Measurements from ENCODE around the gene ELMO1.

Gene ELMO1

DNA sequence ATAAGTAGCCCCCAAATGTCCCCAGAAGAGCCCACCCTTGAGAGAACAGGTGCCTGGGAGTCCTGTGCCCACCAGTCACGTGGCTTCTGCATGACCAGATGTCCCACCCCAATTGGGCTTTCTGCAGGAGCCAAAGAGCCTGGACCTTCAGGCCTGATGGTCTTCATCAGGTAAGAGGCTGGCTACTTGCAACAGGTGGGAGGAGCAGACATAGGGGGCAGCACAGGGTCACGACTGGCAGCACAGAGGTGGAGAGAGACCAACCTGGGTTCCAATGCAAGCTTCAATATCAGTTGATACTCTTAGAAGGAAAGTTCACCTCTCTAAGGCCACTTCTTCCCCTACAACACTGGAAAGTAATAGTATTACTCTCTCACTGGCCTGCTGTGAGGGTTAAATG lies 288.0 kb downstream of the ELMO1 start:
- H3K9me3 ChIP-seq (ENCODE audit: severe bottlenecking): no peaks in the 10 kb centered on the region
- H3K36me3 ChIP-seq: no peaks in the 10 kb centered on the region
- H3K27ac ChIP-seq: no peak overlapping the region
- no peaks in the 10 kb centered on the region for H3K27me3 ChIP-seq (ENCODE audit: insufficient read depth, low read depth, severe bottlenecking)
- DNase-seq: no peak
- no peak overlapping the region for H3K4me3 ChIP-seq (ENCODE audit: low read depth, low read length)
- TF ChIP-seq, protein P1, sequence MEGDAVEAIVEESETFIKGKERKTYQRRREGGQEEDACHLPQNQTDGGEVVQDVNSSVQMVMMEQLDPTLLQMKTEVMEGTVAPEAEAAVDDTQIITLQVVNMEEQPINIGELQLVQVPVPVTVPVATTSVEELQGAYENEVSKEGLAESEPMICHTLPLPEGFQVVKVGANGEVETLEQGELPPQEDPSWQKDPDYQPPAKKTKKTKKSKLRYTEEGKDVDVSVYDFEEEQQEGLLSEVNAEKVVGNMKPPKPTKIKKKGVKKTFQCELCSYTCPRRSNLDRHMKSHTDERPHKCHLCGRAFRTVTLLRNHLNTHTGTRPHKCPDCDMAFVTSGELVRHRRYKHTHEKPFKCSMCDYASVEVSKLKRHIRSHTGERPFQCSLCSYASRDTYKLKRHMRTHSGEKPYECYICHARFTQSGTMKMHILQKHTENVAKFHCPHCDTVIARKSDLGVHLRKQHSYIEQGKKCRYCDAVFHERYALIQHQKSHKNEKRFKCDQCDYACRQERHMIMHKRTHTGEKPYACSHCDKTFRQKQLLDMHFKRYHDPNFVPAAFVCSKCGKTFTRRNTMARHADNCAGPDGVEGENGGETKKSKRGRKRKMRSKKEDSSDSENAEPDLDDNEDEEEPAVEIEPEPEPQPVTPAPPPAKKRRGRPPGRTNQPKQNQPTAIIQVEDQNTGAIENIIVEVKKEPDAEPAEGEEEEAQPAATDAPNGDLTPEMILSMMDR (IDR thresholded peaks at IDR 0.05; ENCODE audit: low read depth, low read length): no peak

DNA sequence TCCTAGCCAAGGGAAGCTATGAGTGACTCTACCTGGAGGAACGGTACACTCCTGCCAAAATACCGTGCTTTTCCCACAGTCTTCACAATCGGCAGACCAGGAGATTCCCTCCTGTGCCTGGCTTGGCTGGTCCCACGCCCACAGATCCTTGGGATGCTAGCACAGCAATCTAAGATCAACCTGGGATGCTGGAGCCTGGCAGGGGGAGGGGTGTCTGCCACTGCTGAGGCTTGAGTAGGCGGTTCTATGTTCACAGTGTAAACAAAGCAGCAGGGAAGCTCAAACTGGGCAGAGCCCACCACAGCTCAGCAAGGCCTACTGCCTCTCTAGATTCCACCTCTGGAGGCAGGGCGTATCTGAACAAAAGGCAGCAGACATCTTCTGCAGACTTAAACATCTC lies 295.3 kb downstream of the ELMO1 start:
- DNase-seq: no peak
- no peaks in the 10 kb centered on the region for H3K9me3 ChIP-seq (ENCODE audit: severe bottlenecking)

DNA sequence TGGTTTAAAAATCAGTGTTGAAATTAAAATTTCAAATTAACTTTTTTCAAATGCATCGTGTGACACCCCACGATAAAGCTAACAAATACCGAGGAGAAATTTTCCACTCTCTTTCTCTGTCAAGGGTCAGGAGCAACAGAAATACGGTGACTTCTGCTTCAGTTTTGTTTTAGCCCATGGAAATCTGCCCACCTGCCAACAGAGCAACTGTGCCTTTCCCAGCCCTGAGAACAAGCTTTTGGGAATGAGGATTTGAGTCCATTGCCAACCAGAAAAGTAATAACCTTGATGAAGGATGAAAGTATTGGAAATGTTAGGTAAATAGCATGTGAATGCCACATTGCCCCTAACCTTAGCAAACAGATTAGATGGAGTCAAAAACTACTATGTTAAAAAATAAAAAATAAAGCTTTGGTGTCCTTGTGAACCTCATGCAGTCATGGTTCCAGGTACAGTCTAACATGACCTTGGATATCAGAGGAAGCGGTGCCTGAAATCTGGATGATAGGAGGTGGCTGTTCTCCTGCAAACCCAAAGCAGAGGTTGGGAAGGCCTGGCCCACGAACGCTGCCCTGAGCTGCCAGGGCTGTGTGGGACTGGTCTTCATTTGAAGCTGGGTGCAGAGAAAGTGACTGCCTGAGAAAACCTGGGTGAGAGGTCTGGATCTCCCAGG lies 296.8 kb downstream of the ELMO1 start:
- no peaks in the 10 kb centered on the region for H3K27me3 ChIP-seq (ENCODE audit: insufficient read depth, low read depth, severe bottlenecking)
- no peaks in the 10 kb centered on the region for H3K36me3 ChIP-seq

More for the DNA sequence above, 295.3 kb downstream of the ELMO1 start:
- H3K27me3 ChIP-seq (ENCODE audit: insufficient read depth, low read depth, severe bottlenecking): no peaks in the 10 kb centered on the region
- H3K36me3 ChIP-seq: no peaks in the 10 kb centered on the region
- no peak overlapping the region for H3K27ac ChIP-seq
- TF ChIP-seq, protein P1 (IDR thresholded peaks at IDR 0.05; ENCODE audit: low read depth, low read length): no peak
- H3K4me3 ChIP-seq (ENCODE audit: low read depth, low read length): no peak overlapping the region

DNA sequence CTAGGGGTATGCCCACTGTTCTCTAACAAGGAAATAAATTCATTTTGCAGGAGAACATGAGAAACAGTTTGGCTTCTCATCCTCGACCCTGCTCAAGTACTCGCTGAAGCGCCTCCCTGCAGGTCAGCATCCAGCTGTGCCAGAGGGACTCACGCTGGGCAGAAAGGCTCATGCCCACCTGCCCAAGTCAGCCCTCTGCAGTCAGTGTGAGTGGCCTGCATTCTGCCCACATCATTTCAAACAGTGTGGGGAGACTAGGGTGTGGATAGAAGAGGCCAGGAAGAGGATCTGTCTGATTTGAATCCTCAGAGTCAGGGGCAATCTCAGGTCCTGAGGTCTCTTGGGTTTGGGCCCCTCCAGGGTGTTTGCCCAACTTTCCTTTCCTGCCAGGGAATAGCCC lies 297.8 kb downstream of the ELMO1 start:
- TF ChIP-seq, protein P1 (IDR thresholded peaks at IDR 0.05; ENCODE audit: low read depth, low read length): no peak
- H3K27ac ChIP-seq: no peak overlapping the region
- H3K4me3 ChIP-seq (ENCODE audit: low read depth, low read length): no peak overlapping the region
- no peaks in the 10 kb centered on the region for H3K9me3 ChIP-seq (ENCODE audit: severe bottlenecking)
- no peaks in the 10 kb centered on the region for H3K27me3 ChIP-seq (ENCODE audit: insufficient read depth, low read depth, severe bottlenecking)
- no peak for DNase-seq
- H3K36me3 ChIP-seq: no peaks in the 10 kb centered on the region

More for the DNA sequence above, 296.8 kb downstream of the ELMO1 start:
- no peaks in the 10 kb centered on the region for H3K9me3 ChIP-seq (ENCODE audit: severe bottlenecking)
- no peak for DNase-seq
- no peak overlapping the region for H3K4me3 ChIP-seq (ENCODE audit: low read depth, low read length)
- TF ChIP-seq, protein P1 (IDR thresholded peaks at IDR 0.05; ENCODE audit: low read depth, low read length): no peak
- H3K27ac ChIP-seq: no peak overlapping the region

DNA sequence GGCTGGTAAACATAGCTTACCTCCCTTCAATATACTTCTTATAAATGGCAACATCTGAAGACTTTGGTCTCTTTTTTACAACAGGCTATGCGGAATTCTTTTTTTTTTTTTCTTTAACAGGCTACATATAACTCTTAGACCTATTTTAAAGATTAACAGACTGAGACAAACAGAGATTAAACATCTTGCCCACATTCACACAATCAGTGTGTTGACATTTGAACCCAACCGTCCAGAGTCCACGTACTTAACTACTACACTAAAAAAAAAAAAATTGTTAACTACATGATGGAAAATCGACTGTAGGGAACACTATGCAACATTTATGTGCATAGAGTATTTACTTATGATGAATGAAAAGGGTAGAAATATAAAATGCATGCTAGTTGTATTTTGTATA lies 298.5 kb downstream of the ELMO1 start:
- no peaks in the 10 kb centered on the region for H3K9me3 ChIP-seq (ENCODE audit: severe bottlenecking)
- DNase-seq: no peak
- H3K4me3 ChIP-seq (ENCODE audit: low read depth, low read length): no peak overlapping the region
- no peaks in the 10 kb centered on the region for H3K27me3 ChIP-seq (ENCODE audit: insufficient read depth, low read depth, severe bottlenecking)
- no peaks in the 10 kb centered on the region for H3K36me3 ChIP-seq
- H3K27ac ChIP-seq: no peak overlapping the region
- TF ChIP-seq, protein P1 (IDR thresholded peaks at IDR 0.05; ENCODE audit: low read depth, low read length): no peak

DNA sequence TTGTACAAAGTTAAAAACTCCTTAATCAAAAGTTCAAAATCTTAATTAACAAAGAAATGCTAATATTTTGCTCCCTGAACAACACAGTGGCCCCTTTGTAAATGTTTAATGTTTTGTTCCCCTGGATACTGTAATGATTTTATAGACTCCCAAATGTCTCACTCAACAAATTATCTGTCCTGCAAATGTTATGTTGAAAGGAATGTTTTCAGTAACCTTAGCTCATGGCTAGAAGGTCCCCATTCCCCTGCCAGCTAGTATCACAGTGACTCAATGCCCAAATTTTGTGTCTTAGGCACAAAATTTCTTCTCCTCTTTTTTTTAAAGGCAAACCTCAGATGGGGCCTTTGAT lies 298.9 kb downstream of the ELMO1 start:
- Histone ChIP-seq H3K27ac (no peak overlapping the region), H3K27me3 (ENCODE audit: insufficient read depth, low read depth, severe bottlenecking) (no peaks in the 10 kb centered on the region), H3K36me3 (no peaks in the 10 kb centered on the region), H3K9me3 (ENCODE audit: severe bottlenecking) (no peaks in the 10 kb centered on the region), H3K4me3 (ENCODE audit: low read depth, low read length) (no peak overlapping the region)
- DNase-seq: no peak
- TF ChIP-seq, protein P1 (IDR thresholded peaks at IDR 0.05; ENCODE audit: low read depth, low read length): no peak

Measured in WERI-Rb-1 (cell line).